SJSA1 (cell line): ENCODE data around the gene HSF5. TPM values are rescaled to one million over a fixed set of nuclear protein-coding genes. Genes with fewer than 3 reads are reported as not detected.
"Not testable (repeated sequence)": the region's sequence is repeated elsewhere in the genome, so short reads cannot be mapped to it uniquely, and the experiment has no call there.

Experiments used
- DNase-seq, 2 experiments: peaks; one replicate each; pipeline ENCODE4 v3.0.0-alpha.2; 2015 to 2020; ENCODE audit warnings: low spot score in 2 of 2, low read depth in 1 of 2
- H3K27ac ChIP-seq: fragments of 250-450 bp; sonication (Bioruptor Pico); 2 replicates; pipeline ENCODE4 v1.5.1; 2020; ENCODE audit warnings: mild to moderate bottlenecking, moderate library complexity
- H3K27me3 ChIP-seq: fragments of 250-450 bp; sonication (Bioruptor Pico); replicated peaks from 2 replicates; pipeline ENCODE4 v1.5.1; 2020; ENCODE audit warnings: mild to moderate bottlenecking, moderate library complexity
- H3K36me3 ChIP-seq: fragments of 250-450 bp; sonication (Bioruptor Pico); 2 replicates; pipeline ENCODE4 v1.5.1; 2020; ENCODE audit warnings: mild to moderate bottlenecking
- H3K4me1 ChIP-seq: fragments of 250-450 bp; sonication (Bioruptor Pico); replicated peaks from 2 replicates; pipeline ENCODE4 v1.6.1; 2021; ENCODE audit warnings: mild to moderate bottlenecking
- H3K4me3 ChIP-seq: fragments of 250-450 bp; sonication (Bioruptor Pico); 2 replicates; pipeline ENCODE4 v1.5.1; 2020; ENCODE audit warnings: mild to moderate bottlenecking
- H3K9me3 ChIP-seq: fragments of 250-450 bp; sonication (Bioruptor Pico); replicated peaks from 2 replicates; pipeline ENCODE4 v1.5.1; 2020; ENCODE audit warnings: mild to moderate bottlenecking
- total RNA-seq: library from RNA; depleted of rRNA; stranded (reverse); fragments of >200 nt; shearing (Covaris generic); gene quantifications from 2 replicates; pipeline ENCODE4 v1.2.3, GENCODE V29; 2014

HSF5 gene
- total RNA-seq, 1 experiment from 2014 or later, result not detected

- Histone ChIP-seq H3K27ac (no peak overlapping the region), H3K27me3 (no peaks in the 10 kb centered on the region), H3K9me3 (no peaks in the 10 kb centered on the region), H3K4me3 (no peak overlapping the region), H3K36me3 (peaks cover 77% of the 10 kb centered on the region), H3K4me1 (peaks cover 17% of the 10 kb centered on the region)
- no peak for DNase-seq
These were observed 21.9 kb upstream of the HSF5 start for GRCh38 chr17:58510075-58510474.

- no peak overlapping the region for H3K27ac ChIP-seq
- no peak for DNase-seq
- H3K36me3 ChIP-seq, result peaks cover 90% of the 10 kb centered on the region
These were observed 20.3 kb upstream of the HSF5 start for GRCh38 chr17:58508341-58509067.

GRCh38 chr17:58507123-58507634 is 19.0 kb upstream of the HSF5 start:
- H3K36me3 ChIP-seq, result peaks cover 94% of the 10 kb centered on the region

More at GRCh38 chr17:58508341-58509067, 20.3 kb upstream of the HSF5 start:
- Histone ChIP-seq H3K4me3 (no peak overlapping the region), H3K4me1 (peaks cover 2% of the 10 kb centered on the region), H3K27me3 (no peaks in the 10 kb centered on the region), H3K9me3 (no peaks in the 10 kb centered on the region)

GRCh38 chr17:58506354-58507080 is 18.3 kb upstream of the HSF5 start:
- H3K4me3 ChIP-seq, result no peak overlapping the region
- H3K27ac ChIP-seq, result no peak overlapping the region
- H3K9me3 ChIP-seq, result no peaks in the 10 kb centered on the region
- H3K36me3 ChIP-seq, result peaks cover 92% of the 10 kb centered on the region
- no peaks in the 10 kb centered on the region for H3K4me1 ChIP-seq
- DNase-seq, result no peak
- no peaks in the 10 kb centered on the region for H3K27me3 ChIP-seq

More at GRCh38 chr17:58507123-58507634, 19.0 kb upstream of the HSF5 start:
- Histone ChIP-seq H3K4me3 (no peak overlapping the region), H3K27me3 (no peaks in the 10 kb centered on the region), H3K27ac (no peak overlapping the region), H3K4me1 (no peaks in the 10 kb centered on the region), H3K9me3 (no peaks in the 10 kb centered on the region)
- no peak for DNase-seq

- Histone ChIP-seq H3K27me3 (no peaks in the 10 kb centered on the region), H3K9me3 (no peaks in the 10 kb centered on the region), H3K36me3 (peaks cover 90% of the 10 kb centered on the region), H3K27ac (no peak overlapping the region), H3K4me1 (no peaks in the 10 kb centered on the region), H3K4me3 (no peak overlapping the region)
- no peak for DNase-seq
These were observed 16.7 kb upstream of the HSF5 start for GRCh38 chr17:58504826-58505351.

GRCh38 chr17:58503866-58504265 is 15.7 kb upstream of the HSF5 start:
- no peaks in the 10 kb centered on the region for H3K9me3 ChIP-seq
- H3K27me3 ChIP-seq, result no peaks in the 10 kb centered on the region
- H3K4me3 ChIP-seq, result no peak overlapping the region
- no peaks in the 10 kb centered on the region for H3K4me1 ChIP-seq
- DNase-seq, result no peak
- no peak overlapping the region for H3K27ac ChIP-seq
- H3K36me3 ChIP-seq, result peaks cover 88% of the 10 kb centered on the region

GRCh38 chr17:58503134-58503533 is 14.9 kb upstream of the HSF5 start:
- H3K27ac ChIP-seq, DNase-seq, H3K9me3 ChIP-seq, H3K27me3 ChIP-seq, H3K4me3 ChIP-seq, H3K4me1 ChIP-seq: not testable (repeated sequence)
- peaks cover 85% of the 10 kb centered on the region for H3K36me3 ChIP-seq

- no peaks in the 10 kb centered on the region for H3K9me3 ChIP-seq
- peaks cover 76% of the 10 kb centered on the region for H3K36me3 ChIP-seq
- DNase-seq, result no peak
- no peaks in the 10 kb centered on the region for H3K4me1 ChIP-seq
- H3K27me3 ChIP-seq, result no peaks in the 10 kb centered on the region
- H3K4me3 ChIP-seq, result no peak overlapping the region
- no peak overlapping the region for H3K27ac ChIP-seq
These were observed 13.2 kb upstream of the HSF5 start for GRCh38 chr17:58501451-58501850.

- Histone ChIP-seq H3K27me3 (no peaks in the 10 kb centered on the region), H3K9me3 (no peaks in the 10 kb centered on the region), H3K27ac (no peak overlapping the region), H3K4me3 (no peak overlapping the region), H3K4me1 (no peaks in the 10 kb centered on the region), H3K36me3 (peaks cover 77% of the 10 kb centered on the region)
- DNase-seq, result no peak
These were observed 10.1 kb upstream of the HSF5 start for GRCh38 chr17:58498177-58498828.

GRCh38 chr17:58493506-58493905 is 5.3 kb upstream of the HSF5 start:
- Histone ChIP-seq H3K27me3 (no peaks in the 10 kb centered on the region), H3K36me3 (peaks cover 82% of the 10 kb centered on the region), H3K9me3 (no peaks in the 10 kb centered on the region), H3K4me3 (no peak overlapping the region), H3K4me1 (no peaks in the 10 kb centered on the region), H3K27ac (no peak overlapping the region)
- no peak for DNase-seq

GRCh38 chr17:58492238-58493121 is 4.3 kb upstream of the HSF5 start:
- DNase-seq, result no peak
- peaks cover 78% of the 10 kb centered on the region for H3K36me3 ChIP-seq
- no peaks in the 10 kb centered on the region for H3K4me1 ChIP-seq
- no peak overlapping the region for H3K4me3 ChIP-seq
- H3K9me3 ChIP-seq, result no peaks in the 10 kb centered on the region
- no peak overlapping the region for H3K27ac ChIP-seq
- no peaks in the 10 kb centered on the region for H3K27me3 ChIP-seq

GRCh38 chr17:58491510-58492045 is 3.4 kb upstream of the HSF5 start:
- Histone ChIP-seq H3K4me3 (no peak overlapping the region), H3K36me3 (peaks cover 75% of the 10 kb centered on the region), H3K27me3 (no peaks in the 10 kb centered on the region), H3K9me3 (no peaks in the 10 kb centered on the region), H3K27ac (no peak overlapping the region), H3K4me1 (no peaks in the 10 kb centered on the region)
- no peak for DNase-seq

- DNase-seq, result no peak
These were observed 251 bp upstream of the HSF5 start for GRCh38 chr17:58488428-58488890.

More at GRCh38 chr17:58488428-58488890, 251 bp upstream of the HSF5 start:
- no peaks in the 10 kb centered on the region for H3K4me1 ChIP-seq
- H3K9me3 ChIP-seq, result no peaks in the 10 kb centered on the region
- H3K36me3 ChIP-seq, result peaks cover 46% of the 10 kb centered on the region
- H3K27ac ChIP-seq, result no peak overlapping the region
- no peak overlapping the region for H3K4me3 ChIP-seq
- no peaks in the 10 kb centered on the region for H3K27me3 ChIP-seq
